ENCODE results near the gene ZNF546. TPM values are rescaled to one million over a fixed set of nuclear protein-coding genes. Genes with fewer than 3 reads are reported as not detected.

Gene ZNF546
- total and polyA plus RNA-seq, 3 donors from 2014 or later: 19.6 to 27.6 (median 21.7) TPM

GRCh38 chr19:40005691-40006272 lies 8.9 kb downstream of the ZNF546 start:
- no peak overlapping the region for H3K4me3 ChIP-seq
- no peak for DNase-seq
- no peaks in the 10 kb centered on the region for H3K9me3 ChIP-seq
- 89 to 90% methylated on average over 4 of the region's 4 CpGs for WGBS, 2 donors
- TF ChIP-seq, protein P1, sequence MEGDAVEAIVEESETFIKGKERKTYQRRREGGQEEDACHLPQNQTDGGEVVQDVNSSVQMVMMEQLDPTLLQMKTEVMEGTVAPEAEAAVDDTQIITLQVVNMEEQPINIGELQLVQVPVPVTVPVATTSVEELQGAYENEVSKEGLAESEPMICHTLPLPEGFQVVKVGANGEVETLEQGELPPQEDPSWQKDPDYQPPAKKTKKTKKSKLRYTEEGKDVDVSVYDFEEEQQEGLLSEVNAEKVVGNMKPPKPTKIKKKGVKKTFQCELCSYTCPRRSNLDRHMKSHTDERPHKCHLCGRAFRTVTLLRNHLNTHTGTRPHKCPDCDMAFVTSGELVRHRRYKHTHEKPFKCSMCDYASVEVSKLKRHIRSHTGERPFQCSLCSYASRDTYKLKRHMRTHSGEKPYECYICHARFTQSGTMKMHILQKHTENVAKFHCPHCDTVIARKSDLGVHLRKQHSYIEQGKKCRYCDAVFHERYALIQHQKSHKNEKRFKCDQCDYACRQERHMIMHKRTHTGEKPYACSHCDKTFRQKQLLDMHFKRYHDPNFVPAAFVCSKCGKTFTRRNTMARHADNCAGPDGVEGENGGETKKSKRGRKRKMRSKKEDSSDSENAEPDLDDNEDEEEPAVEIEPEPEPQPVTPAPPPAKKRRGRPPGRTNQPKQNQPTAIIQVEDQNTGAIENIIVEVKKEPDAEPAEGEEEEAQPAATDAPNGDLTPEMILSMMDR (IDR thresholded peaks at IDR 0.05): no peak
- intact Hi-C loops (cut with DNase I; ENCODE audit: low total_unique reads): no loop called here
- no peaks in the 10 kb centered on the region for H3K27me3 ChIP-seq
- no peak overlapping the region for H3K27ac ChIP-seq
- no peaks in the 10 kb centered on the region for H3K4me1 ChIP-seq
- no peaks in the 10 kb centered on the region for H3K36me3 ChIP-seq (ENCODE audit: low read depth, missing control alignments)

- 74 to 84% methylated on average over 1 of the region's 1 CpG for WGBS, 2 donors
- Histone ChIP-seq H3K27me3 (no peaks in the 10 kb centered on the region), H3K27ac (no peak overlapping the region), H3K4me1 (no peaks in the 10 kb centered on the region), H3K9me3 (no peaks in the 10 kb centered on the region), H3K36me3 (ENCODE audit: low read depth, missing control alignments) (no peaks in the 10 kb centered on the region), H3K4me3 (no peak overlapping the region)
- no peak for TF ChIP-seq POLR2A (IDR thresholded peaks at IDR 0.05)
- TF ChIP-seq, protein P1 (IDR thresholded peaks at IDR 0.05): no peak
- intact Hi-C loops (cut with DNase I; ENCODE audit: low total_unique reads): no loop called here
- no peak for DNase-seq
These were observed 9.4 kb downstream of the ZNF546 start for GRCh38 chr19:40006273-40006691.

DNA sequence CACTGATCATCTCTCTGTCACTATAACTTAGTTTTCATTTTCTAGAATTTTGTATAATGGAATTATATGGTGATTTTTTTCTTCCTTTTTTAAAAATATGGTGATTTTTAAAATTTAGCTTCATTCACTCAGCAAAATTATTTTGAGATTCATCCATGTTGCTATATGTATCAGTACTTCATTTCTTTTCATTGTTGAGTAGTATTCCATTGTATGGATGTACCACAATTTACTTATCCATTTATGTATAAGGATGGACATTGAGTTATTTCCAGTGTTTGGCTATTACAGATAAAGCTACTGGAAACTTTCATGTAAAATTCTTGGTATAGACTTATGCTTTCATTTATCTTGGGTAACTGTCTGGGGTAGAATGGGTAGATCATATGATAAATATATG lies 12.8 kb downstream of the ZNF546 start:
- intact Hi-C loops (cut with DNase I; ENCODE audit: low total_unique reads): no loop called here
- H3K36me3 ChIP-seq (ENCODE audit: low read depth, missing control alignments): no peaks in the 10 kb centered on the region

GRCh38 chr19:40013991-40014390 lies 17.1 kb downstream of the ZNF546 start:
- Histone ChIP-seq H3K4me3 (no peak overlapping the region), H3K27me3 (no peaks in the 10 kb centered on the region), H3K9me3 (no peaks in the 10 kb centered on the region), H3K4me1 (no peaks in the 10 kb centered on the region), H3K27ac (no peak overlapping the region), H3K36me3 (ENCODE audit: low read depth, missing control alignments) (no peaks in the 10 kb centered on the region)
- TF ChIP-seq POLR2A (IDR thresholded peaks at IDR 0.05): no peak
- TF ChIP-seq, protein P1 (IDR thresholded peaks at IDR 0.05): no peak
- intact Hi-C loops (cut with DNase I; ENCODE audit: low total_unique reads): no loop called here
- no peak for DNase-seq
- WGBS, 2 donors: 89 to 93% methylated on average over 4 of the region's 4 CpGs

More for the DNA sequence above, 12.8 kb downstream of the ZNF546 start:
- Histone ChIP-seq H3K9me3 (no peaks in the 10 kb centered on the region), H3K4me1 (no peaks in the 10 kb centered on the region), H3K27ac (no peak overlapping the region), H3K4me3 (no peak overlapping the region), H3K27me3 (no peaks in the 10 kb centered on the region)
- DNase-seq: no peak
- TF ChIP-seq, protein P1 (IDR thresholded peaks at IDR 0.05): no peak
- no peak for TF ChIP-seq POLR2A (IDR thresholded peaks at IDR 0.05)

- 88 to 89% methylated on average over 3 of the region's 3 CpGs for WGBS, 2 donors
These were observed 27.1 kb downstream of the ZNF546 start for GRCh38 chr19:40023969-40024368.

More at GRCh38 chr19:40023969-40024368, 27.1 kb downstream of the ZNF546 start:
- Histone ChIP-seq H3K27me3 (no peaks in the 10 kb centered on the region), H3K4me1 (no peaks in the 10 kb centered on the region), H3K27ac (no peak overlapping the region), H3K9me3 (no peaks in the 10 kb centered on the region), H3K36me3 (ENCODE audit: low read depth, missing control alignments) (no peaks in the 10 kb centered on the region), H3K4me3 (no peak overlapping the region)
- no peak for DNase-seq
- TF ChIP-seq, protein P1 (IDR thresholded peaks at IDR 0.05): no peak
- no peak for TF ChIP-seq POLR2A (IDR thresholded peaks at IDR 0.05)
- intact Hi-C loops (cut with DNase I; ENCODE audit: low total_unique reads): no loop called here
